ENCODE data around the gene CXCL12. TPM values are rescaled to one million over a fixed set of nuclear protein-coding genes. Genes with fewer than 3 reads are reported as not detected.

Gene CXCL12
- total and polyA plus RNA-seq, 2 donors (not counting 3 experiments of a cell fraction or from before 2014, with no cell fraction given): 0.35 to 1.4 TPM

GRCh38 chr10:44402465-44403195 is 17.7 kb upstream of the CXCL12 start:
- Histone ChIP-seq H3K9me3 (replicated peaks; ENCODE audit: control insufficient read depth, insufficient read depth, low read length) (no peaks in the 10 kb centered on the region), H4K20me1 (replicated peaks; ENCODE audit: control insufficient read depth, extremely low read depth, insufficient read depth, low read length) (peaks cover 2% of the 10 kb centered on the region), H2AFZ (ENCODE audit: low read depth, low read length) (no peak overlapping the region), H3K9me1 (replicated peaks; ENCODE audit: control insufficient read depth, extremely low read depth, insufficient read depth, low read length) (no peaks in the 10 kb centered on the region), H3K9ac (replicated peaks; ENCODE audit: extremely low read depth, insufficient read depth, low read length) (no peak overlapping the region), H3K4me2 (ENCODE audit: insufficient read depth, low read length) (no peak overlapping the region), H3K36me3 (ENCODE audit: control insufficient read depth in 2 of 2, extremely low read depth in 1 of 2, insufficient read depth in 2 of 2, low read length in 2 of 2) (no peaks in the 10 kb centered on the region), H3K79me2 (ENCODE audit: control insufficient read depth, insufficient read depth, low read length) (no peaks in the 10 kb centered on the region), H3K27me3 (ENCODE audit: control insufficient read depth in 2 of 2, insufficient read depth in 2 of 2, low read length in 2 of 2) (no peaks in the 10 kb centered on the region), H3K4me1 (ENCODE audit: control insufficient read depth, extremely low read depth, insufficient read depth, low read length) (no peaks in the 10 kb centered on the region), H3K27ac (ENCODE audit: insufficient read depth, low read depth, low read length) (no peak overlapping the region), H3K4me3 (replicated peaks in 1 of 3; ENCODE audit: insufficient read depth in 1 of 3, low read depth in 1 of 3, low read length in 3 of 3) (no peak overlapping the region)
- BruUV-seq (replicated peaks): no TSS peak
- intact Hi-C loops (cut with micrococcal nuclease): no loop called here
- CTCF ChIA-PET: no interaction called here
- FAIRE-seq (no peak), DNase-seq (ENCODE audit: low read depth, low spot score) (no peak)
- TF ChIP-seq CTCF (IDR thresholded peaks at IDR 0.05; ENCODE audit: extremely low read depth in 1 of 2, insufficient read depth in 1 of 2, low read depth in 1 of 2, low read length in 2 of 2) (no peak), POLR2AphosphoS5 (IDR thresholded peaks at IDR 0.05; ENCODE audit: insufficient read depth, low read depth, low read length) (no peak), POLR2A (IDR thresholded peaks at IDR 0.05; ENCODE audit: low read depth, low read length) (no peak), FOS (IDR thresholded peaks at IDR 0.05; ENCODE audit: borderline replicate concordance, insufficient read depth, low read length) (no peak), JUN (IDR thresholded peaks at IDR 0.05; ENCODE audit: borderline replicate concordance, insufficient read depth, insufficient read length, low read depth) (no peak), MYC (IDR thresholded peaks at IDR 0.05; ENCODE audit: low read depth, low read length) (no peak), EZH2 (IDR thresholded peaks at IDR 0.05; ENCODE audit: borderline replicate concordance, low read depth, low read length, severe bottlenecking) (no peak), MAX (IDR thresholded peaks at IDR 0.05; ENCODE audit: insufficient read depth, insufficient read length) (no peak), GATA2 (IDR thresholded peaks at IDR 0.05; ENCODE audit: insufficient read depth, insufficient read length, low read depth, low read length) (no peak)
- dilution Hi-C loops (cut with MboI; ENCODE audit: extremely low pct_ligation_motif_present, low sequenced_read_pairs): no loop called here
- POLR2A ChIA-PET: no interaction called here

Data from endothelial cell of umbilical vein (primary cell).